ENCODE data around the gene RAPGEF6.
"Not testable (repeated sequence)": the region's sequence is repeated elsewhere in the genome, so short reads cannot be mapped to it uniquely, and the experiment has no call there.

Gene RAPGEF6

GRCh38 chr5:131413605-131414559 lies 221.1 kb downstream of the RAPGEF6 start:
- no peak for DNase-seq

GRCh38 chr5:131406975-131407638 lies 227.9 kb downstream of the RAPGEF6 start:
- DNase-seq: no peak

GRCh38 chr5:131406076-131406475 lies 229.0 kb downstream of the RAPGEF6 start:
- DNase-seq: no peak

GRCh38 chr5:131405674-131406073 lies 229.4 kb downstream of the RAPGEF6 start:
- DNase-seq: no peak

- DNase-seq: no peak
These were observed 234.4 kb downstream of the RAPGEF6 start for GRCh38 chr5:131400585-131400984.

GRCh38 chr5:131399007-131399406 lies 236.0 kb downstream of the RAPGEF6 start:
- DNase-seq: not testable (repeated sequence)

- no peak for DNase-seq
These were observed 238.3 kb downstream of the RAPGEF6 start for GRCh38 chr5:131396630-131397273.

- DNase-seq: no peak
These were observed 239.0 kb downstream of the RAPGEF6 start for GRCh38 chr5:131396015-131396414.

GRCh38 chr5:131394128-131394527 lies 240.9 kb downstream of the RAPGEF6 start:
- DNase-seq: no peak

- DNase-seq: no peak
These were observed 241.5 kb downstream of the RAPGEF6 start for GRCh38 chr5:131393498-131393968.

GRCh38 chr5:131392466-131393095 lies 242.4 kb downstream of the RAPGEF6 start:
- DNase-seq: no peak

GRCh38 chr5:131389869-131390265 lies 245.2 kb downstream of the RAPGEF6 start:
- no peak for DNase-seq

GRCh38 chr5:131389096-131389868 lies 245.7 kb downstream of the RAPGEF6 start:
- DNase-seq: no peak

GRCh38 chr5:131387255-131387654 lies 247.8 kb downstream of the RAPGEF6 start:
- DNase-seq: no peak

- no peak for DNase-seq
These were observed 248.2 kb downstream of the RAPGEF6 start for GRCh38 chr5:131386779-131387178.

- DNase-seq: no peak
These were observed 248.9 kb downstream of the RAPGEF6 start for GRCh38 chr5:131386124-131386523.

GRCh38 chr5:131384616-131385214 lies 250.3 kb downstream of the RAPGEF6 start:
- no peak for DNase-seq

GRCh38 chr5:131384173-131384572 lies 250.9 kb downstream of the RAPGEF6 start:
- DNase-seq: no peak

GRCh38 chr5:131382407-131383395 lies 252.3 kb downstream of the RAPGEF6 start:
- no peak for DNase-seq

- no peak for DNase-seq
These were observed 253.3 kb downstream of the RAPGEF6 start for GRCh38 chr5:131381777-131382176.
